Sigmoid colon (tissue), 4 donors: ENCODE results near the gene RPL7A.

Experiments used
- CTCF ChIP-seq, 4 experiments: fragments of 450-650 bp in 3 of 4; fragments of 200-600 bp in 1 of 4; IDR thresholded peaks; one replicate each; pipeline ENCODE4 v1.5.1; 2016 to 2019; ENCODE audit warnings: antibody characterized with exemption in 4 of 4, mild to moderate bottlenecking in 3 of 4, moderate library complexity in 2 of 4
- POLR2A ChIP-seq, 2 donors: fragments of 450-650 bp; IDR thresholded peaks; one replicate each; pipeline ENCODE4 v1.6.1; 2016; ENCODE audit warnings: antibody characterized with exemption in 2 of 2, mild to moderate bottlenecking in 2 of 2, moderate library complexity in 2 of 2
- POLR2AphosphoS5 ChIP-seq, 4 donors: sonication (generic); formaldehyde crosslinking; IDR thresholded peaks; one replicate each; pipeline ENCODE4 v1.6.1; 2017; ENCODE audit warnings: antibody characterized with exemption in 4 of 4

- TF ChIP-seq CTCF (IDR thresholded peaks at IDR 0.05) = no peak
- TF ChIP-seq POLR2AphosphoS5 (IDR thresholded peaks at IDR 0.05) = no peak
- no peak for TF ChIP-seq POLR2A (IDR thresholded peaks at IDR 0.05)
Measured at GRCh38 chr9:133315997-133316396, 32.0 kb upstream of the RPL7A start.
